Sigmoid colon (tissue), 7 donors: Measurements from ENCODE around the gene RASSF5. TPM values are rescaled to one million over a fixed set of nuclear protein-coding genes. Genes with fewer than 3 reads are reported as not detected.

Source experiments
- DNase-seq: peaks from one replicate; pipeline ENCODE4 v3.0.0-alpha.2; 2019
- H3K27ac ChIP-seq, 4 donors: fragments of 200-600 bp; sonication (generic); one replicate each; pipeline ENCODE4 v1.5.1; 2016 to 2019; ENCODE audit warnings: mild to moderate bottlenecking in 1 of 4
- H3K27me3 ChIP-seq, 3 donors: fragments of 200-600 bp; sonication (generic); one replicate each; pipeline ENCODE4 v1.5.1; 2019; ENCODE audit warnings: mild to moderate bottlenecking in 1 of 3
- H3K36me3 ChIP-seq, 4 donors: fragments of 200-600 bp; sonication (generic); one replicate each; pipeline ENCODE4 v1.5.1; 2016 to 2019
- H3K4me1 ChIP-seq, 4 donors: fragments of 200-600 bp; sonication (generic); one replicate each; pipeline ENCODE4 v1.5.1; 2017 to 2019
- H3K4me3 ChIP-seq, 4 donors: fragments of 200-600 bp; sonication (generic); one replicate each; pipeline ENCODE4 v1.5.1; 2017 to 2019; ENCODE audit warnings: mild to moderate bottlenecking in 2 of 4, moderate library complexity in 1 of 4
- H3K9me3 ChIP-seq, 4 donors: fragments of 200-600 bp in 3 of 4; sonication (generic) in 3 of 4; one replicate each; pipeline versions ENCODE4 v1.5.1 to v1.6.1; 2013 to 2019
- EP300 ChIP-seq, 4 donors: sonication (generic); formaldehyde crosslinking; IDR thresholded peaks; one replicate each; pipeline ENCODE4 v1.6.1; 2017; ENCODE audit warnings: antibody characterized with exemption in 4 of 4
- POLR2A ChIP-seq, 2 donors: fragments of 450-650 bp; IDR thresholded peaks; one replicate each; pipeline ENCODE4 v1.6.1; 2016; ENCODE audit warnings: antibody characterized with exemption in 2 of 2, mild to moderate bottlenecking in 2 of 2, moderate library complexity in 2 of 2
- POLR2AphosphoS5 ChIP-seq, 4 donors: sonication (generic); formaldehyde crosslinking; IDR thresholded peaks; one replicate each; pipeline ENCODE4 v1.6.1; 2017; ENCODE audit warnings: antibody characterized with exemption in 4 of 4
- WGBS, 2 donors: extraction: QIAGEN DNeasy Blood & Tissue Kit; methylation state at CpG; one replicate each; pipeline ENCODE4 v1.1.7; 2013; 5-methylcytosine and 5-hydroxymethylcytosine counted together
- intact Hi-C: fragments of 100-400 bp; cut with DNase I; formaldehyde crosslinking; loops from one replicate; pipeline ENCODE4 v1.15.1; 2023
- polyA plus RNA-seq, 3 donors: library from polyadenylated mRNA; stranded (reverse); fragments of 200-250 nt; gene quantifications; one replicate each; pipeline ENCODE4 v1.2.3, GENCODE V29; 2013
- total RNA-seq, 4 donors: library from RNA; depleted of rRNA; stranded (reverse); fragments of >200 nt; gene quantifications; one replicate each; pipeline ENCODE4 v1.1.0, GENCODE V29; 2016
- TF ChIP-seq, protein P1 (sequence below), 4 experiments: fragments of 450-650 bp in 3 of 4; fragments of 200-600 bp in 1 of 4; IDR thresholded peaks; one replicate each; pipeline ENCODE4 v1.5.1; 2016 to 2019; ENCODE audit warnings: antibody characterized with exemption in 4 of 4, mild to moderate bottlenecking in 3 of 4, moderate library complexity in 2 of 4
- donor health status: healthy with polysubstance abuse.
- donor health status: Bipolar disorder and iron deficiency.
- donor health status: healthy.

The RASSF5 gene
- total and polyA plus RNA-seq, 7 donors, result 2.5 to 25.9 (median 4.3) TPM

DNA sequence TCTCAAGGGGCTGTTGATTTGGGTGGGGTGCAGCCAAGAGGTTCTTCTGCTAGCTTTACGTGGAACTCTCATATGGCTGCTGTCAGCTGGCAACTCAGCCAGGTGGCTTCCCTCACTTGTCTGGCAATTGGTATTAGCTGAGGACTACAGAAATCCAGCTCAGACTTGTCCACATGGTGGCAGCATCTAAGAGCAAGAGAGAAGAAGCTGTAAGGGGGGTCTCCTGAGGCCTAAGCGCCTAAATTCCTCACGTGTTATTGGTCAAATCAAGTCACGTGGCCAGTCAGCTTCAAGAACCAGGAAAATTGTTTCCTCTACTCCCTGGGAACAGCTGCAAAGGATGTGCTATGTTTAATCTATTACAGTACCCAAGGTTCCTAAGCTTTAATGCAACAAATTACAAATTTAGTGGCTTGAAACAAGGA, 123.8 kb downstream of the RASSF5 start:
- DNase-seq, result peak; percentile 88
- H3K4me3 ChIP-seq, result no peak overlapping the region
- no peaks in the 10 kb centered on the region for H3K9me3 ChIP-seq
- H3K27me3 ChIP-seq, result no peaks in the 10 kb centered on the region
- 34 to 56% methylated on average over 4 of the region's 4 CpGs for WGBS, 2 donors
- peaks cover 0 to 18% (median 13%) of the 10 kb centered on the region in 4 donors for H3K4me1 ChIP-seq
- TF ChIP-seq POLR2AphosphoS5 (IDR thresholded peaks at IDR 0.05) (peak in 3 of 4 donors; percentile 25 to 70 (median 62)), EP300 (IDR thresholded peaks at IDR 0.05) (no peak), POLR2A (IDR thresholded peaks at IDR 0.05) (no peak)
- TF ChIP-seq, protein P1, sequence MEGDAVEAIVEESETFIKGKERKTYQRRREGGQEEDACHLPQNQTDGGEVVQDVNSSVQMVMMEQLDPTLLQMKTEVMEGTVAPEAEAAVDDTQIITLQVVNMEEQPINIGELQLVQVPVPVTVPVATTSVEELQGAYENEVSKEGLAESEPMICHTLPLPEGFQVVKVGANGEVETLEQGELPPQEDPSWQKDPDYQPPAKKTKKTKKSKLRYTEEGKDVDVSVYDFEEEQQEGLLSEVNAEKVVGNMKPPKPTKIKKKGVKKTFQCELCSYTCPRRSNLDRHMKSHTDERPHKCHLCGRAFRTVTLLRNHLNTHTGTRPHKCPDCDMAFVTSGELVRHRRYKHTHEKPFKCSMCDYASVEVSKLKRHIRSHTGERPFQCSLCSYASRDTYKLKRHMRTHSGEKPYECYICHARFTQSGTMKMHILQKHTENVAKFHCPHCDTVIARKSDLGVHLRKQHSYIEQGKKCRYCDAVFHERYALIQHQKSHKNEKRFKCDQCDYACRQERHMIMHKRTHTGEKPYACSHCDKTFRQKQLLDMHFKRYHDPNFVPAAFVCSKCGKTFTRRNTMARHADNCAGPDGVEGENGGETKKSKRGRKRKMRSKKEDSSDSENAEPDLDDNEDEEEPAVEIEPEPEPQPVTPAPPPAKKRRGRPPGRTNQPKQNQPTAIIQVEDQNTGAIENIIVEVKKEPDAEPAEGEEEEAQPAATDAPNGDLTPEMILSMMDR (IDR thresholded peaks at IDR 0.05), result no peak
- intact Hi-C loops, result no loop called here
- no peaks in the 10 kb centered on the region for H3K36me3 ChIP-seq
- H3K27ac ChIP-seq, result peak overlapping the region in 3 of 4 donors; percentile 3 to 21 (median 6)

DNA sequence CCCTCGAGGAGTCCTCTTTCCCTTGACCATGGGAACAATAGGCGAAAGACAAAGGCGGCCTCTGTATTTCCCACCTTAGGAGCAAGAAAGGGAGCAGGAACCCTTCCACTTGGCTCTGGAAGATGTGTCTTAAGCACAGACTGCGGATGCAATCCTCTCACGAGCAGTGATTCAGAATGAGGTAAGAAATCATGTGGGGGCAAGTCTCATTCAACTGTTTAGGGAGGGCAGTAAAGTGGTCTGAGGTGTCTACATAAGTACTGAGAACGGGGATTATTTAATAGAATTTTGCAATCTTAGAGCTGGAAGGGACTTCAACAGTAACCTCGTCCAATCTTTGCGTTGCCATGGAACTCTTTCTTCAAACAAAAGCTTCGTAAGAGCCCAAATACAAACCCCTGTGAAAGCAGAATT, 126.4 kb downstream of the RASSF5 start:
- TF ChIP-seq POLR2A (IDR thresholded peaks at IDR 0.05) (no peak), POLR2AphosphoS5 (IDR thresholded peaks at IDR 0.05) (peak in 2 of 4 donors; percentile 44 to 69), EP300 (IDR thresholded peaks at IDR 0.05) (peak in 1 of 4 donors; percentile 25)
- TF ChIP-seq, protein P1 (IDR thresholded peaks at IDR 0.05), result no peak
- WGBS, 2 donors, result 49 to 64% methylated on average over 9 of the region's 9 CpGs
- peak; percentile 82 for DNase-seq
- H3K9me3 ChIP-seq, result no peaks in the 10 kb centered on the region
- intact Hi-C loops, result loop anchor here (1.0 kb wide), 1 partner anchor 280 kb away; no protein-coding TSS in a partner anchor
- peak overlapping the region; percentile 42 to 89 (median 86) for H3K27ac ChIP-seq
- peaks cover 0 to 32% (median 24%) of the 10 kb centered on the region in 4 donors for H3K4me1 ChIP-seq
- H3K36me3 ChIP-seq, result no peaks in the 10 kb centered on the region
- H3K4me3 ChIP-seq, result no peak overlapping the region
- H3K27me3 ChIP-seq, result no peaks in the 10 kb centered on the region

DNA sequence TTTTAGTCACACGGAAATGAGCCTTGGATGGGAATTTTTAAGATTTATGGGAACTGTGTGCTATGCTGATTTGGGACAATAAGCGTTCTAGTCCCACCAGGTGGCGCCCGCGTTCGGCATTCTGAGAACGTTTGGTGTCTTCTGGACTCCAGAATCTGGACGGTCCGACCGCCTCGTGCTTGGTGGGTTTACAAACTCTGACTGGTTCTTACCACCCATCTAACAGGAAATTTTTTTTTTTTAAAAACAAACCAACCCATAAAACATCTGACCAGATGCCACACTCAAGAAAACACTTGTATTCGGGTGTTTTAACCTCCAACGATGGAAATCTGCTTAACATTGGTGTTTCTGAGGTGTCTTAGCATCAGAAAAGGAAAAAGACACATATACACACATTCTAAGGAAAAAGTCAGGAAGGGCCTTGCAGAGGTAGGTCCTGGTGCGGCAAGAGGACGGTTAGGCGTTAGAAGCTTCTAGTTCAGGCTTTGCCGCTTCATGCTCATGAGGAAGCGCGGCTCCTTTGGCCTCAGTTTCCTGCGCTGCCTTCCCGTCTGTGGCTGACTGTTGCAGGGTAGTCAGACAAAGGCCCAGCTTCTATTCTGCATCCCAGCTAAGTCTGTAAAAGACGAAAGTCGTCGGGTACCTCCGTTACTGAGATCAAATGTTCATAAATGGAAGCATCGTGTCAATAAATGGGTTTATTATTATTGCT, 127.2 kb downstream of the RASSF5 start:
- WGBS, 2 donors, result 9 to 17% methylated on average over 26 of the region's 26 CpGs
- intact Hi-C loops, result loop anchor here (1.0 to 5.0 kb wide), 5 partner anchors 30 to 418 kb away; partner anchors contain the start of genes PFKFB2 and YOD1
- Histone ChIP-seq H3K27me3 (no peaks in the 10 kb centered on the region), H3K36me3 (no peaks in the 10 kb centered on the region), H3K4me1 (peaks cover 0 to 32% (median 24%) of the 10 kb centered on the region in 4 donors), H3K9me3 (no peaks in the 10 kb centered on the region), H3K4me3 (peak overlapping the region; percentile 70 to 93 (median 74)), H3K27ac (peak overlapping the region; percentile 75 to 89 (median 86))
- no peak for TF ChIP-seq POLR2A (IDR thresholded peaks at IDR 0.05)
- TF ChIP-seq, protein P1 (IDR thresholded peaks at IDR 0.05), result peak; percentile 41 to 85 (median 78)
- TF ChIP-seq EP300 (IDR thresholded peaks at IDR 0.05), result peak in 1 of 4 donors; percentile 15
- TF ChIP-seq POLR2AphosphoS5 (IDR thresholded peaks at IDR 0.05), result peak in 2 of 4 donors; percentile 42 to 60
- peak; percentile 97 for DNase-seq

DNA sequence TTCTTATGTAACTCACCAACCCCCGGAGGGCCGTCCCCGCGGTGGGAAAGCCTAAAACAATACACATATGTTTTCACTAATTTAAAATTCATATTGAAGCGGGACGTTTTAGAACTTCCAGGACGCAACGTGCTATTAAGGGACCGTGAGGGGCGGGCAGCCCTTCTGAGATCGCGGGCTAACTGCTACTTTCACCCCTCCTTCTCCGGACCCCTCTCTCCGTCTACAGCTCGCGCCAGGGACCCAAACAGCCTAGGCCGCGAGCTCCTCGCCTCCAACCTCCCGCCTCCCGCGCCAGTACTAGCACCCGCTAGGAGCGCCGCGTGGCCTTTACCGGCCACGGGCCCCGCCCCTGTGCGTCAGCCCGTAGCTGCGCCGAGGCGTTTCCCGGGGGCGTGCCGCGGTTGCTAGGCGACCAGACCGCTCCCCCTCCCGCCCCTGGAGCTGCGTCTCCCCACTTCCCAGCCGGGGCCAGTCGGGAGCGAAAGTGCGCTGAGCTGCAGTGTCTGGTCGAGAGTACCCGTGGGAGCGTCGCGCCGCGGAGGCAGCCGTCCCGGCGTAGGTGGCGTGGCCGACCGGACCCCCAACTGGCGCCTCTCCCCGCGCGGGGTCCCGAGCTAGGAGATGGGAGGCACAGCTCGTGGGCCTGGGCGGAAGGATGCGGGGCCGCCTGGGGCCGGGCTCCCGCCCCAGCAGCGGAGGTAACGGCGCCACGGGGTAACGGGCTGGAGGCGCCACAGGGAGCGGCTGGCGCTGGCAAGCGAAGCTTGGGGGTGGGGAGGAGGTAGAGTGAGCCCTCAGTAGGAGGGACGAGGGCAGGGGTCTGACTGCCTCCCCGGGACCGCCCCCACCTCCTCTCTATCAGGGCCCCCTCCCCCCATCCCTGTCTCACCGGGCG, 128.0 kb downstream of the RASSF5 start, which contains the start of gene DYRK3:
Gene DYRK3 (plus strand): TSS at position 457 of the 898 bp plus-strand sequence. CDS start 168 bp downstream, at position 625.
- H3K27ac ChIP-seq, result peak within 1 kb of the TSS; percentile 75 to 89 (median 86)
- H3K4me1 ChIP-seq, result peaks cover 0 to 32% (median 24%) of the 10 kb centered on the region in 4 donors
- H3K4me3 ChIP-seq, result peak within 1 kb of the TSS; percentile 70 to 93 (median 74)
- no peaks in the 10 kb centered on the region for H3K36me3 ChIP-seq
- 0% methylated on average over 84 of the region's 84 CpGs for WGBS, 2 donors
- H3K9me3 ChIP-seq, result no peaks in the 10 kb centered on the region
- DNase-seq, result peak; percentile 98
- H3K27me3 ChIP-seq, result no peaks in the 10 kb centered on the region
- intact Hi-C loops, result loop anchor here (1.0 to 5.0 kb wide), 4 partner anchors 29 to 417 kb away; partner anchors contain the start of genes PFKFB2 and YOD1
- peak in 2 of 4 donors; percentile 40 to 45 for TF ChIP-seq EP300 (IDR thresholded peaks at IDR 0.05)
- peak; percentile 70 to 73 for TF ChIP-seq POLR2A (IDR thresholded peaks at IDR 0.05)
- peak; percentile 94 to 100 (median 98) for TF ChIP-seq POLR2AphosphoS5 (IDR thresholded peaks at IDR 0.05)
- TF ChIP-seq, protein P1 (IDR thresholded peaks at IDR 0.05), result peak in 1 of 4 experiments; percentile 11
